ENCODE results near the gene PARPBP. TPM values are rescaled to one million over a fixed set of nuclear protein-coding genes. Genes with fewer than 3 reads are reported as not detected.

Gene PARPBP
- total and polyA plus RNA-seq, 5 donors from 2014 or later = 2.6 to 5.1 (median 3.9) TPM

DNA sequence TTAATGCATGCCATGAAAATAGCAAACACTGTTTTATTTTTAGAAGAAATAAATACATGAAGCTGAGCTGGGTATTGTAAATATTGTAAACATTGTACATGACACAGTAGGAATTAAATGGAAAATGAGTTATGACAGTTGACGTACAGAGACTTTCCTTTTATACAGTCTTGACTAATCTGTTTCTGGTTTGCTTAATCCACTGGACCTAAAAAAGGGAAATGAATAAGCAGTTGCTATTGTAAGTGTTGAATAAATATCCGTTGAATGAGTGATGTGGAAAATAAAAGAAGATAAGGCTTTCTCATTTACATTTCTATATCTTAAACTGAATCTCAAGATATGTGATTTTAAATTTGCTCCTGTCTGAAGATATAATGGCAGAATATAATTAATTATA, 62.7 kb downstream of the PARPBP start:
- ATAC-seq (ENCODE audit: low read depth in 2 of 2) (no peak), DNase-seq (no peak)
- Mint-ChIP-seq H3K9me3 (no peaks in the 10 kb centered on the region), H3K4me3 (no peak overlapping the region), H3K27ac (no peak overlapping the region), H3K4me1 (peaks cover 0 to 5% (median 0%) of the 10 kb centered on the region in 4 donors), H3K36me3 (peaks cover 5% of the 10 kb centered on the region), H3K27me3 (no peaks in the 10 kb centered on the region)
- H3K4me1 ChIP-seq (ENCODE audit: control insufficient read depth, insufficient read depth, low read length, poor library complexity, severe bottlenecking) = no peaks in the 10 kb centered on the region
- H3K36me3 ChIP-seq (ENCODE audit: control insufficient read depth, insufficient read depth, low read length) = no peaks in the 10 kb centered on the region
- no peaks in the 10 kb centered on the region for H3K9me3 ChIP-seq (ENCODE audit: control insufficient read depth in 2 of 2, low read length in 2 of 2)
- H3K27ac ChIP-seq (ENCODE audit: insufficient read depth, low read length, poor library complexity, severe bottlenecking) = no peak overlapping the region
- no peak overlapping the region for H3K4me3 ChIP-seq (ENCODE audit: low read depth, low read length)
- H3K27me3 ChIP-seq (ENCODE audit: control insufficient read depth, insufficient read depth, low read length) = no peaks in the 10 kb centered on the region

DNA sequence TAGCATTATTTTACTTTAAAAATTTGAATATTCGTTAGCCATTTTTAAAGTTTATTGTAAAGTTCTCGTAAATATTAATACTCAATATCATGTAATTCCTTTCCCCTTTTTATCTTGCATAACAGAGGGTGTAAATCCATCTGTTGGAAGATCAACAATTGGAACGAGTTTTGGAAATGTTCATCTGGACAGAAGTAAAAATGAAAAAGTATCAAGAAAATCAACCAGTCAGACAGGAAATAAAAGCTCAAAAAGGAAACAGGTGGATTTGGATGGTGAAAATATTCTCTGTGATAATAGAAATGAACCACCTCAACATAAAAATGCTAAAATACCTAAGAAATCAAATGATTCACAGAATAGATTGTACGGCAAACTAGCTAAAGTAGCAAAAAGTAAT, 75.8 kb downstream of the PARPBP start:
- no peaks in the 10 kb centered on the region for H3K9me3 Mint-ChIP-seq
- H3K4me3 Mint-ChIP-seq = no peak overlapping the region

DNA sequence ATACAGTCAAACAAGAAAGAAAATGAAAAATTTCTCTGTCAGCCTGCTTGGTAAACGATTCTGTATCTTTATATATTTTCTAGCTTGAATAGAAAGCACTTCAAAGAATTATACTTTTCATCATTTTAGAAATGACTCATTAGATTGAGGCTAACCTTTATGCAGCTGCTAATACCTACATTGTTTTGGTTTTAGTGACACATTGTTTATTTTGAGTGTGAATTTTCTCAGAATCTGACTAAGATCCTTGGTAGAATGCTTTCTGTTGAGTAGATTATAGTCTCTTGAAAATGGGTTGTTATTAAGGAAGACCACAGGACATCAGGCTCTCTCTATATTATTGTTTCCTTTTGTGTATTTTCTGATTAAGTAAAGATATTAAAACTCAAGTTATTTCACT, 77.8 kb downstream of the PARPBP start, which contains the start of gene PMCH:
Gene PMCH, minus strand, starts transcription at position 45 of the 400 bp plus-strand sequence. CDS start 63 bp downstream, outside the sequence.
- peaks cover 4% of the 10 kb centered on the region for H3K4me1 ChIP-seq (ENCODE audit: control insufficient read depth, insufficient read depth, low read length, poor library complexity, severe bottlenecking)
- Mint-ChIP-seq H3K36me3 (no peaks in the 10 kb centered on the region), H3K9me3 (peaks cover 0 to 3% (median 0%) of the 10 kb centered on the region in 7 donors), H3K27ac (peak within 1 kb of the TSS; percentile 57 to 83 (median 68)), H3K4me3 (peak within 1 kb of the TSS in 3 of 4 donors; percentile 16 to 52 (median 33)), H3K4me1 (peaks cover 7 to 31% (median 12%) of the 10 kb centered on the region in 4 donors), H3K27me3 (no peaks in the 10 kb centered on the region)
- peak within 1 kb of the TSS; percentile 53 for H3K4me3 ChIP-seq (ENCODE audit: low read depth, low read length)
- no peaks in the 10 kb centered on the region for H3K27me3 ChIP-seq (ENCODE audit: control insufficient read depth, insufficient read depth, low read length)
- H3K27ac ChIP-seq (ENCODE audit: insufficient read depth, low read length, poor library complexity, severe bottlenecking) = peak within 1 kb of the TSS; percentile 23
- no peaks in the 10 kb centered on the region for H3K9me3 ChIP-seq (ENCODE audit: control insufficient read depth in 2 of 2, low read length in 2 of 2)
- no peaks in the 10 kb centered on the region for H3K36me3 ChIP-seq (ENCODE audit: control insufficient read depth, insufficient read depth, low read length)
- peak in 2 of 3 donors; percentile 4 to 86 for DNase-seq
- peak; percentile 94 for ATAC-seq (ENCODE audit: low read depth in 2 of 2)

More for the DNA sequence above, 75.8 kb downstream of the PARPBP start:
- peaks cover 4% of the 10 kb centered on the region for H3K4me1 ChIP-seq (ENCODE audit: control insufficient read depth, insufficient read depth, low read length, poor library complexity, severe bottlenecking)
- peaks cover 7 to 30% (median 12%) of the 10 kb centered on the region in 4 donors for H3K4me1 Mint-ChIP-seq
- H3K36me3 Mint-ChIP-seq = no peaks in the 10 kb centered on the region
- DNase-seq = no peak
- ATAC-seq (ENCODE audit: low read depth in 2 of 2) = no peak
- H3K36me3 ChIP-seq (ENCODE audit: control insufficient read depth, insufficient read depth, low read length) = no peaks in the 10 kb centered on the region
- H3K9me3 ChIP-seq (ENCODE audit: control insufficient read depth in 2 of 2, low read length in 2 of 2) = no peaks in the 10 kb centered on the region
- no peak overlapping the region for H3K27ac ChIP-seq (ENCODE audit: insufficient read depth, low read length, poor library complexity, severe bottlenecking)
- H3K27me3 Mint-ChIP-seq = no peaks in the 10 kb centered on the region
- no peak overlapping the region for H3K4me3 ChIP-seq (ENCODE audit: low read depth, low read length)
- peak overlapping the region in 1 of 3 donors; percentile 30 for H3K27ac Mint-ChIP-seq
- no peaks in the 10 kb centered on the region for H3K27me3 ChIP-seq (ENCODE audit: control insufficient read depth, insufficient read depth, low read length)

DNA sequence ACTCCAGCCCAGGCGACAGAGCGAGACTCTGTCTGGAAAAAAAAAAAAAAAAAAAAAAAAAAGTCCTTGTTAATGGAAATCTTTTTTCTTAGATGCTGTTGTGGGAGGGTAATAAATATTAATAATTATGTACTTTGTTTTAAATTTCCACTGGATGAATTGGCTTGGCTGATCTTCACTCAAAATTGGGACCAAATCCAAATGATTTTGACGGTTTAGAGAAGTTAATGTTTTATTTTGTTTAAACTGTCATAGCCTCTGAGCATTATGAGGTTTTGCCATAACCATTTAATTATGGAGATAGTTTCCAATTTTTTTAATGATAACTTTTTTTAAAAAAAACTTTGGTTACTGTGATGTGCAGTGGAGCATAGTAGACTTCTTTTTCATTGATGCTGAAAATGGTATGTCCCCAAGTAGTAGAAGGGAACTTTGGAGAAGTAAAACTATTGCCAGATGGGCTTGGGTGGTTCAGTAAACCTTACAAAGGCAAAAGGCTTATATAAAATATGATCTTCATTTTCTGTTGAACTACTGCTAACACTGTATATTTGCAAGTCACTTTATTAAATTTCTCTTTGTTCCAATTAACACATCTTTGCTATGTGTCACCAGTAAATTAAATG, 81.6 kb downstream of the PARPBP start:
- Histone ChIP-seq H3K27me3 (ENCODE audit: control insufficient read depth, insufficient read depth, low read length) (no peaks in the 10 kb centered on the region), H3K4me3 (ENCODE audit: low read depth, low read length) (no peak overlapping the region), H3K9me3 (ENCODE audit: control insufficient read depth in 2 of 2, low read length in 2 of 2) (no peaks in the 10 kb centered on the region), H3K27ac (ENCODE audit: insufficient read depth, low read length, poor library complexity, severe bottlenecking) (no peak overlapping the region), H3K4me1 (ENCODE audit: control insufficient read depth, insufficient read depth, low read length, poor library complexity, severe bottlenecking) (peaks cover 4% of the 10 kb centered on the region), H3K36me3 (ENCODE audit: control insufficient read depth, insufficient read depth, low read length) (no peaks in the 10 kb centered on the region)
- DNase-seq = no peak
- Mint-ChIP-seq H3K4me1 (peaks cover 7 to 23% (median 14%) of the 10 kb centered on the region in 4 donors), H3K27ac (no peak overlapping the region), H3K9me3 (peaks cover 0 to 7% (median 4%) of the 10 kb centered on the region in 7 donors), H3K4me3 (no peak overlapping the region), H3K36me3 (peaks cover 7% of the 10 kb centered on the region), H3K27me3 (no peaks in the 10 kb centered on the region)
- no peak for ATAC-seq (ENCODE audit: low read depth in 2 of 2)

DNA sequence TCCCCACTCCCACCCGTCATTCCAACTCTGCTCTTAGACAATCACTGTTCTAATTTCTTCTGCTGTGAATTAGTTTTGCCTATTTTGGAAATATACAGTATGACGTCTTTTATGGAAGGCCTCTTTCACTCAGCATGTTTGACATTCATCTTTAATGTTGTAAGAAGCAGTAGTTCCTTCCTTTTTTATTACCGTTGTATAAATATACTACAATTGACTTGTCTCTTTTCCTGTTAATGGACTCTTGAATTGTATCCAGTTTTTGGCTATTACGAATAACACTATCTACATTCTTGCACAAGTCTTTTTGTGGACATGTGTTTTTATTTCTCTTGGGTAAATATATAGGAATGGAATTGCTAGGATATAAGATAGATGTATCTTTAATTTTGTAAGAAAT, 82.6 kb downstream of the PARPBP start:
- Histone ChIP-seq H3K27me3 (ENCODE audit: control insufficient read depth, insufficient read depth, low read length) (no peaks in the 10 kb centered on the region), H3K27ac (ENCODE audit: insufficient read depth, low read length, poor library complexity, severe bottlenecking) (no peak overlapping the region), H3K36me3 (ENCODE audit: control insufficient read depth, insufficient read depth, low read length) (no peaks in the 10 kb centered on the region), H3K4me3 (ENCODE audit: low read depth, low read length) (no peak overlapping the region), H3K4me1 (ENCODE audit: control insufficient read depth, insufficient read depth, low read length, poor library complexity, severe bottlenecking) (peaks cover 4% of the 10 kb centered on the region), H3K9me3 (ENCODE audit: control insufficient read depth in 2 of 2, low read length in 2 of 2) (no peaks in the 10 kb centered on the region)
- DNase-seq = no peak
- Mint-ChIP-seq H3K27me3 (no peaks in the 10 kb centered on the region), H3K36me3 (peaks cover 7% of the 10 kb centered on the region), H3K27ac (no peak overlapping the region), H3K4me3 (no peak overlapping the region), H3K4me1 (peaks cover 3 to 15% (median 9%) of the 10 kb centered on the region in 4 donors), H3K9me3 (peaks cover 0 to 9% (median 4%) of the 10 kb centered on the region in 7 donors)
- no peak for ATAC-seq (ENCODE audit: low read depth in 2 of 2)

DNA sequence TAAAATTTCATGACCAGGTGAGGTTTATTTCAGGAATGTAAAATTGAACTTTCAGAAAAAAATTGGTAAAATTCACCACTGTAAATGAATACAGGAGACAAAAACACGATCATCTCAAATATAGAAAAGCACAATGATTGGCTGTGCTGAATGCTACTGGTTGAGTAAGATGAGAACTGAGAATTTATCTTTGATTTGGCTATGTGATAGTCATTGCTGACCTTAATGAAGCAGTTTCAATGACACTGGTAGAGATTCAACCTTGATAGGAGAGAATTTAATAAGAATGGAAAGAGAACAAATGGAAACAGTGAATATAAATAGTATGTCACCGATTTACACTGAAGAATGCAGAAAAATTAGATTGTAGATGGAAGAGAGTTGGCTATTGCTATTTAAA, 84.0 kb downstream of the PARPBP start:
- Mint-ChIP-seq H3K9me3 (peaks cover 6 to 21% (median 8%) of the 10 kb centered on the region in 7 donors), H3K27ac (no peak overlapping the region), H3K27me3 (no peaks in the 10 kb centered on the region), H3K36me3 (peaks cover 7% of the 10 kb centered on the region), H3K4me1 (peaks cover 0 to 10% (median 5%) of the 10 kb centered on the region in 4 donors), H3K4me3 (no peak overlapping the region)
- H3K27ac ChIP-seq (ENCODE audit: insufficient read depth, low read length, poor library complexity, severe bottlenecking) = no peak overlapping the region
- H3K4me1 ChIP-seq (ENCODE audit: control insufficient read depth, insufficient read depth, low read length, poor library complexity, severe bottlenecking) = no peaks in the 10 kb centered on the region
- no peaks in the 10 kb centered on the region for H3K27me3 ChIP-seq (ENCODE audit: control insufficient read depth, insufficient read depth, low read length)
- DNase-seq = no peak
- no peak for ATAC-seq (ENCODE audit: low read depth in 2 of 2)
- peaks cover 0 to 2% of the 10 kb centered on the region in 2 experiments for H3K9me3 ChIP-seq (ENCODE audit: control insufficient read depth in 2 of 2, low read length in 2 of 2)
- H3K36me3 ChIP-seq (ENCODE audit: control insufficient read depth, insufficient read depth, low read length) = no peaks in the 10 kb centered on the region
- H3K4me3 ChIP-seq (ENCODE audit: low read depth, low read length) = no peak overlapping the region

DNA sequence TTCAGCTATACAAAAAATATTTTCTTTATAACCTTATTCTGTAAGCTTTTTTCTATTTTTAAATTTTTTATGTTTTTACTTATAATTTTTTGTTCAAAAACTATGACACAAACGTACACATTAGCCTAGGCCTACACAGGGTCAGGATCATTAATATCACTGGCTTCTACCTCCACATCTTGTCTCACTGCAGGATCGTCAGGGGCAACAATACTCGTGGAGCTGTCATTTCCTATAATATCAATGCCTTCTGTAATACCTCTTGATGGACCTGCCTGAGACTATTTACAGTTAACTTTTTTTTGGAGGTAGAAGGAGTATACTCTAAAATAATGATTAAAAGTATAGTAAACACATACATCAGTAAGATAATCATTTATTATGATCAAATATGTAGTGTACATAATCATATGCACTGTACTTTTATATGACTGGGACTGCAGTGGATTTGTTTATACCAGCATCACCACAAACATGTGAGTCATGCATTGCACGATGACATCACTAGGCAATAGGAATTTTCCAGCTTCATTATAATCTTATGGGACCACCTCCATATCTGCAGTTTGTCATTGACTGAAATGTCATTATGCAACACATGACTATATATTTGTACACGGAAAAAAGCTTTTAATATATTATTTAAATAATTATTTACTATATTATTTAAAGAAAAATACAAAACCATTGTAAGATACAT, 96.2 kb downstream of the PARPBP start:
- Mint-ChIP-seq H3K27me3 (no peaks in the 10 kb centered on the region), H3K36me3 (no peaks in the 10 kb centered on the region), H3K4me3 (no peak overlapping the region), H3K27ac (no peak overlapping the region), H3K9me3 (peaks cover 0 to 2% (median 0%) of the 10 kb centered on the region in 7 donors), H3K4me1 (no peaks in the 10 kb centered on the region)
- Histone ChIP-seq H3K9me3 (ENCODE audit: control insufficient read depth in 2 of 2, low read length in 2 of 2) (no peaks in the 10 kb centered on the region), H3K4me1 (ENCODE audit: control insufficient read depth, insufficient read depth, low read length, poor library complexity, severe bottlenecking) (no peaks in the 10 kb centered on the region), H3K4me3 (ENCODE audit: low read depth, low read length) (no peak overlapping the region), H3K27me3 (ENCODE audit: control insufficient read depth, insufficient read depth, low read length) (no peaks in the 10 kb centered on the region), H3K27ac (ENCODE audit: insufficient read depth, low read length, poor library complexity, severe bottlenecking) (no peak overlapping the region), H3K36me3 (ENCODE audit: control insufficient read depth, insufficient read depth, low read length) (no peaks in the 10 kb centered on the region)
- DNase-seq (no peak), ATAC-seq (ENCODE audit: low read depth in 2 of 2) (no peak)

Data from CD4-positive, CD25-positive, alpha-beta regulatory T cell (primary cell).